GM19438 (cell line): Measurements from ENCODE around the gene FAM76B.
A peak's percentile ranks its signal among the peaks of the same experiment; 100 is the strongest.

ENCODE experiments used
- ATAC-seq: cut with Tn5 transposase; IDR thresholded peaks from one replicate; pipeline ENCODE4 v1.9.1; 2021; ENCODE audit warnings: low read depth; ENCODE audit not compliant: unreplicated experiment

FAM76B gene

GRCh38 chr11:95792700-95793099 is 3.1 kb upstream of the FAM76B start:
- no peak for ATAC-seq

GRCh38 chr11:95792200-95792599 is 2.6 kb upstream of the FAM76B start:
- no peak for ATAC-seq

GRCh38 chr11:95791709-95792033 is 2.1 kb upstream of the FAM76B start:
- no peak for ATAC-seq

- ATAC-seq, result peak; percentile 9
Measured at GRCh38 chr11:95790933-95791708, 1.5 kb upstream of the FAM76B start.

- ATAC-seq, result peak; percentile 65
Measured at GRCh38 chr11:95790123-95790932, 746 bp upstream of the FAM76B start, which contains the start of gene CEP57. Gene CEP57 (plus strand): TSS chr11:95790498. CDS start chr11:95790699, 201 bp downstream.

- ATAC-seq, result no peak
Measured at GRCh38 chr11:95788921-95789505, 569 bp downstream of the FAM76B start.

GRCh38 chr11:95780544-95780943 is 9.0 kb downstream of the FAM76B start:
- no peak for ATAC-seq

GRCh38 chr11:95778699-95779098 is 10.9 kb downstream of the FAM76B start:
- ATAC-seq, result no peak

- ATAC-seq, result no peak
Measured at GRCh38 chr11:95776859-95777258, 12.7 kb downstream of the FAM76B start.

- no peak for ATAC-seq
Measured at GRCh38 chr11:95768521-95768920, 21.1 kb downstream of the FAM76B start.

- ATAC-seq, result no peak
Measured at GRCh38 chr11:95767498-95767897, 22.1 kb downstream of the FAM76B start.

- ATAC-seq, result no peak
Measured at GRCh38 chr11:95766701-95767100, 22.9 kb downstream of the FAM76B start.

GRCh38 chr11:95764267-95764898 is 25.2 kb downstream of the FAM76B start:
- ATAC-seq, result no peak

- ATAC-seq, result no peak
Measured at GRCh38 chr11:95762534-95762933, 27.0 kb downstream of the FAM76B start.

GRCh38 chr11:95760941-95761340 is 28.6 kb downstream of the FAM76B start:
- no peak for ATAC-seq

GRCh38 chr11:95751515-95751914 is 38.1 kb downstream of the FAM76B start:
- ATAC-seq, result no peak

- no peak for ATAC-seq
Measured at GRCh38 chr11:95750101-95750500, 39.5 kb downstream of the FAM76B start.

GRCh38 chr11:95739108-95739938 is 50.3 kb downstream of the FAM76B start:
- ATAC-seq, result no peak

- ATAC-seq, result no peak
Measured at GRCh38 chr11:95736809-95737208, 52.8 kb downstream of the FAM76B start.

- no peak for ATAC-seq
Measured at GRCh38 chr11:95736355-95736754, 53.2 kb downstream of the FAM76B start.
